OCI-LY3 (cell line): ENCODE measurements around the gene NCBP1.

Experiments
- H2AFZ ChIP-seq: fragments of 200-600, 300-600 bp; shearing (Covaris generic); 2 replicates; pipeline ENCODE4 v1.6.0; 2014; ENCODE audit warnings: antibody characterized with exemption, low read depth, low read length
- H3K27ac ChIP-seq: fragments of 200-600, 300-600 bp; sonication (generic); 2 replicates; pipeline ENCODE4 v1.5.1; 2014; ENCODE audit warnings: mild to moderate bottlenecking, low read length, moderate library complexity, mixed read lengths
- H3K27me3 ChIP-seq: fragments of 200-600, 300-600 bp; sonication (generic); 2 replicates; pipeline ENCODE4 v1.6.1; 2014; ENCODE audit warnings: low read depth, low read length, mixed read lengths
- H3K36me3 ChIP-seq: fragments of 200-600, 300-600 bp; sonication (generic); replicated peaks from 2 replicates; pipeline ENCODE3; 2014; ENCODE audit warnings: low read depth, low read length, mixed read lengths
- H3K4me1 ChIP-seq: fragments of 300-600, 200-600 bp; sonication (generic); 2 replicates; pipeline ENCODE4 v1.6.1; 2014; ENCODE audit warnings: low read length, mixed read lengths
- H3K4me2 ChIP-seq: fragments of 200-600, 300-600 bp; sonication (generic); 2 replicates; pipeline ENCODE4 v1.6.1; 2014; ENCODE audit warnings: low read length, mixed read lengths
- H3K4me3 ChIP-seq: fragments of 300-600, 200-600 bp; sonication (generic); 2 replicates; pipeline ENCODE4 v1.5.1; 2014; ENCODE audit warnings: antibody characterized with exemption, mild to moderate bottlenecking, low read length, moderate library complexity
- H3K79me2 ChIP-seq: fragments of 300-600, 200-600 bp; shearing (Covaris generic); 2 replicates; pipeline ENCODE4 v1.6.1; 2014; ENCODE audit warnings: mild to moderate bottlenecking, low read length, mixed read lengths
- H3K9ac ChIP-seq: fragments of 300-600, 200-600 bp; shearing (Covaris generic); 2 replicates; pipeline ENCODE4 v1.6.0; 2014; ENCODE audit warnings: mild to moderate bottlenecking, low read length, moderate library complexity
- H3K9me3 ChIP-seq: fragments of 200-600, 300-600 bp; shearing (Covaris generic); 2 replicates; pipeline ENCODE4 v1.6.1; 2014; ENCODE audit warnings: low read length, mixed read lengths; ENCODE audit not compliant: insufficient read depth
- H4K20me1 ChIP-seq: fragments of 200-600, 300-600 bp; sonication (generic); 2 replicates; pipeline ENCODE4 v1.6.1; 2016; ENCODE audit warnings: low read length, mixed read lengths; ENCODE audit not compliant: insufficient read depth
- EZH2phosphoT487 ChIP-seq: fragments of 200-600 bp; shearing (Covaris generic); IDR thresholded peaks from 2 replicates; pipeline ENCODE4 v1.6.1; 2018; ENCODE audit warnings: antibody characterized with exemption, mixed run types, low read depth
- TF ChIP-seq, protein P1 (sequence below): fragments of 200-600, 300-600 bp; sonication (generic); IDR thresholded peaks from 2 replicates; pipeline ENCODE4 v1.5.1; 2014; ENCODE audit warnings: antibody characterized with exemption, low read length, low read depth

NCBP1 gene

DNA sequence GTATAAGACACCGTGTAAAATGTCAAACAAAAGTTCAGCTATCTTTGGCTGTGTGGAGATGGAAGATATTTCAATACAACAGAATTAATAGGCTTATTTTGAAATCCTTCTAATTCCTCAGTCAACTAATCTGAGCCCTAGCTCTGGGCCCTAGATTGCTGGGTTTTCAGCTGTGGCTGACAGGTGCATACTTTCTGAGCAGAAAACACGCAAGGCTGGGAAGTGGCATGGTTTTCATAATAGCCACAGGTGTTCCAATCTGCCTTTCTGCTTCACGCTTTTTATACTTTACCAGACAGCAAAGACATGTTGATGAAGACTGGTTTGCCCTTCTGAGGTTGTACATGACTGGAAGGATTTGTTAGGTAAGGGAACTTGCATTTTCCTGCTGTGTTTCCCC lies 84.2 kb downstream of the NCBP1 start:
- Histone ChIP-seq H3K79me2 (no peaks in the 10 kb centered on the region), H4K20me1 (no peaks in the 10 kb centered on the region), H3K4me1 (no peaks in the 10 kb centered on the region), H3K4me3 (no peak overlapping the region), H3K9ac (no peak overlapping the region), H2AFZ (no peak overlapping the region), H3K9me3 (no peaks in the 10 kb centered on the region), H3K27ac (no peak overlapping the region), H3K36me3 (no peaks in the 10 kb centered on the region), H3K27me3 (peaks cover 7% of the 10 kb centered on the region; the same call in 1 of the 2 replicates), H3K4me2 (no peak overlapping the region)
- TF ChIP-seq EZH2phosphoT487 = no peak
- TF ChIP-seq, protein P1, sequence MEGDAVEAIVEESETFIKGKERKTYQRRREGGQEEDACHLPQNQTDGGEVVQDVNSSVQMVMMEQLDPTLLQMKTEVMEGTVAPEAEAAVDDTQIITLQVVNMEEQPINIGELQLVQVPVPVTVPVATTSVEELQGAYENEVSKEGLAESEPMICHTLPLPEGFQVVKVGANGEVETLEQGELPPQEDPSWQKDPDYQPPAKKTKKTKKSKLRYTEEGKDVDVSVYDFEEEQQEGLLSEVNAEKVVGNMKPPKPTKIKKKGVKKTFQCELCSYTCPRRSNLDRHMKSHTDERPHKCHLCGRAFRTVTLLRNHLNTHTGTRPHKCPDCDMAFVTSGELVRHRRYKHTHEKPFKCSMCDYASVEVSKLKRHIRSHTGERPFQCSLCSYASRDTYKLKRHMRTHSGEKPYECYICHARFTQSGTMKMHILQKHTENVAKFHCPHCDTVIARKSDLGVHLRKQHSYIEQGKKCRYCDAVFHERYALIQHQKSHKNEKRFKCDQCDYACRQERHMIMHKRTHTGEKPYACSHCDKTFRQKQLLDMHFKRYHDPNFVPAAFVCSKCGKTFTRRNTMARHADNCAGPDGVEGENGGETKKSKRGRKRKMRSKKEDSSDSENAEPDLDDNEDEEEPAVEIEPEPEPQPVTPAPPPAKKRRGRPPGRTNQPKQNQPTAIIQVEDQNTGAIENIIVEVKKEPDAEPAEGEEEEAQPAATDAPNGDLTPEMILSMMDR = no peak

DNA sequence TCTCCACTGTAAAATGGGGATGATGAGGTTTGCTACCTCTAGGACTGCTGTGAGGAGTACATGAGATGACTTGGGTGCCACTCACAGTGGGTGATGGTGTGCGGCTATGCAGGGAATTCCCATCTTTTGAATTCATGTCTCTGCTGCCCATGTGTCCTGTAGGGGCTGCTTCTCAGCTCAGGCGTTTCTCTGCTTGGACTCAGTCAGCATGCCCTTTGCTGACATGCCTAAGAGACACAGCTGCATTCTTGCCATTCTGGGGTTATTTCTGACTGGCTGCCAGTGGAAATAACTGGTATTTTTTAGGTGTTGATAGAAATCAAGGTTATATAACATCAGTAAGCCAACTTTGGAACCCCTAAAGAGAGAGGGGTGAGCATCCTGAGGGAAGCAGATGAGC lies 87.8 kb downstream of the NCBP1 start:
- Histone ChIP-seq H3K27ac (no peak overlapping the region), H4K20me1 (no peaks in the 10 kb centered on the region), H3K9ac (no peak overlapping the region), H2AFZ (no peak overlapping the region), H3K36me3 (no peaks in the 10 kb centered on the region), H3K9me3 (no peaks in the 10 kb centered on the region), H3K79me2 (no peaks in the 10 kb centered on the region), H3K27me3 (peaks cover 18% of the 10 kb centered on the region), H3K4me2 (no peak overlapping the region), H3K4me3 (no peak overlapping the region), H3K4me1 (no peaks in the 10 kb centered on the region)
- TF ChIP-seq, protein P1 = no peak
- TF ChIP-seq EZH2phosphoT487 = no peak

DNA sequence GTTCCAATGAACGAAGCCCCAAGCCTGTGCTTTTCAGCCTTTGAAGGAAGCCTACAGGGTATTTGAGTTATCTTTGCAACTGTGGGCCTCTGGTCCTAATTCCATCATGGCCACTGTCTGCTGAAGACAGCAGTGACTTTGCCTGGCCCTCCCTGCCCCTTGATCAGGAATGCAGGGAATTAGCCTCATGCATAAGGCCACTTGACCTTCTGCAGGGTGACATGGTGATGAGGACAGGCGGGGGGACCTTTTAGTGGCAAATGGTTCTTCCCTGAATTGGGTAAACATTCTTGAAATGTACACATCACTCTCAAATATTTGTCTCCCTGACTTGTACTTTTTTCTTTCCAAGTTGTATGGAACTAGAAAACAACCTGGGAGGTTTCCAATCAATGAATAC lies 88.7 kb downstream of the NCBP1 start:
- Histone ChIP-seq H4K20me1 (no peaks in the 10 kb centered on the region), H3K9ac (no peak overlapping the region), H3K36me3 (no peaks in the 10 kb centered on the region), H3K27ac (no peak overlapping the region), H3K9me3 (no peaks in the 10 kb centered on the region), H3K27me3 (peaks cover 18% of the 10 kb centered on the region), H2AFZ (no peak overlapping the region), H3K79me2 (no peaks in the 10 kb centered on the region), H3K4me3 (no peak overlapping the region), H3K4me2 (no peak overlapping the region), H3K4me1 (no peaks in the 10 kb centered on the region)
- TF ChIP-seq, protein P1 = no peak
- TF ChIP-seq EZH2phosphoT487 = no peak
